Tongue (tissue), 2 donors: ENCODE results near the gene PPP1R1A. TPM values are rescaled to one million over a fixed set of nuclear protein-coding genes. Genes with fewer than 3 reads are reported as not detected.

Experiments
- DNase-seq: peaks from one replicate; pipeline ENCODE4 v3.0.0-alpha.2; 2015
- total RNA-seq: library from RNA; depleted of rRNA; stranded (reverse); fragments of >200 nt; gene quantifications from one replicate; pipeline ENCODE4 v1.2.3, GENCODE V29; 2014

PPP1R1A gene
- total RNA-seq, 1 donor from 2014 or later: 10.8 TPM

DNA sequence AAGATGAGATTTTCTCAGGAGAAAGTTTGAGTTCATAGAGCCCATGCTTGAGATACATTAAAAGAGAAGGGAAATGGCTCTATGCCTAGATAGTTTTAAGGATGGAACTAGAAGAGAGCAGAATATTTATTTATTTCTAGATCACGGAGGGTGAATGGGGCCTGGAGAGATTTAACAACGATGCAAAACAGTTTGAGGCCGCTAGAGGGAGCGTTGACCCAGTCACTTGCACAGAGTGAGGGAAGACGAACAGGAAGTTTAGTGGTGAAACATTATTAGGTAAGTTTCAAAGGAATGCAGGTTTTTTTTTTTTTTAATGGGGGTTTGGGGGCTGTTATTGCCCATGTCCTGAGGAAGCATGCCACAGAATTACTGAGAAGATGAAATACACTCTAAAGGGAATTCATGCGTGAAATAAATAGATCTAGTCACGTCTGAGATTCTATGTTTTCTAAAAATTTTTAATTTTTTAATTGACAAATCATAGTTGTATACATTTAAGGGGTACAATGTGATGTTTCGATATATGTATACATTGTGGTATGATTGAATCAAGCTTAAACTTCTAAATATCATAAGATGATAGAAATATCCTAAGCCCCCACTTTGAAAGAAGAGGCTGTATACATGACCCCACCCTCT, 14.8 kb upstream of the PPP1R1A start:
- peak; percentile 68 for DNase-seq

DNA sequence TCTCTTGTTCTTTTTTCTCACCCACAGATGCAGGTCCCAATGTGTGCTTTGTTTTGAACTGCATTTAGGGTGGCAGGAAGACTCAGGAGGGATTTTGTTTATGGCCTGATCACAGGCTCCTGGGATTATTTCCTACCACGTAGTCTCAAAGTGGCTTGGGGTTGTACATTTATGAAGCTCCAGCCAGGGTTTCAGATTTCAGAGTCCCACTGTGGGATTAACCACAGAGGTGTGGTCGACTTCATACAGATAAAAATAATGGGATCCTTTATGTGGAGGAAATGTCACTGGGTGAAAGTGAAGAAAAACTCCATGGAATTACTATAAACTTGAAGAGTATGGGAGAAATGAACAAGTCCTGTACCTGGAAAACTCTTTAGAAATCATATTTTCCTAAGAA, 14.2 kb upstream of the PPP1R1A start:
- DNase-seq: no peak

DNA sequence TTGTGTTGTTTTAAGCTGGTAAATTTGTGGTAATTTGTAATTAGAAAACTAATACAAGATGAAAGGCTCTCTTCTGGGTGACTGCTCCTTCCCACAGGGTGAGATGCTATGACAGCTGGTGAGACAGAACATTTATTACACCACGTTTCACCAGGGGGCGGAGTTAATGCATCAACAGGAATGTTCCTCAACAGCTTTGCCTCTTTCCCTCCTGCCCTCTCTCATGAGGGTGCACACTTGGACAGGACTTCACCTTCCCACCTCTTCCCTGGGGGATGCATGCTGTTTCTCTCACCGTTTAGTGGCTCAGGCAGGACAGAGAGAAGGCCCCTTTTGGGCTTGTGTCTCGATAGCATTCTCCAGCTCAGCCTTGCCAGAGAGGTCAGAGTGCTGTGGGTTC, 13.4 kb upstream of the PPP1R1A start:
- peak; percentile 41 for DNase-seq

DNA sequence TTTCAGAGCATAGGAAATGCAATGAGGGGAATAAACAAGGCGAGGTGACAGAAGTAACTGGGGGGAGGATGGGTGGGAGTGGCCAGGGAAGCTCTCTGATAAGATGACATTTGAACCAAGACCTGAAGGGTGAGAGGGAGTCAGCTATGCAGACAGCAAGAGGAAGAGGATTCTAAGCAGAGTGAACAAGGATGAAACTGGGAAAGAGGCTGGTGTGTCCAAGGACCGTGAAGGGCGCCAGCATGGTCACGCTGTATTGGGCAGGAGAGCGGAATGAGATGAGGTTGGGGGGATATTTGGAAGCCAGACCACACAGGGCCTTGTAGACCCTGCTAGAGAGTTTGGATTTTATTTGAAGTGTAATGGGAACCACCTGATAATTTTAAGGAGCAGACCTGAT, 10.5 kb upstream of the PPP1R1A start:
- no peak for DNase-seq

DNA sequence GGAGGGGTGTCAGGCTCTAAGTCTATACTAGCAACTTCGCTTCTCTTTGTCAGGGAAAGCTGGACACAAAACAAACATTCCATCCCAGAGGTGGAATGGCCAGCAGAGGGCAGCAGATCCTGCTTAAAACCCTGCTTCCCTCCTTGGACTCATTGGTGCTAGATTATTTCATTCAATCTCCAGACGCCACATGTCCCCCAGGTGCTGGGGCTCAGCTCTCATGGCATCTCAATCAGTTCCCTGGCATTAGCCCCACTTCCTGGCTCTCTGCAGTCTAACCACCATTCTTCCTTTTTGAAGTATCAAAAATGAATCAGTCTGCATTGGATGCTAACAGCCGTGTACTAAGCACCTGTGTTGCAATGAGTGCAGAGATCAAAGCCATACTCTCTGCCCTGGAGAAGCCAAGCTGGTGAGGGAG, 8.1 kb upstream of the PPP1R1A start:
- peak; percentile 86 for DNase-seq

DNA sequence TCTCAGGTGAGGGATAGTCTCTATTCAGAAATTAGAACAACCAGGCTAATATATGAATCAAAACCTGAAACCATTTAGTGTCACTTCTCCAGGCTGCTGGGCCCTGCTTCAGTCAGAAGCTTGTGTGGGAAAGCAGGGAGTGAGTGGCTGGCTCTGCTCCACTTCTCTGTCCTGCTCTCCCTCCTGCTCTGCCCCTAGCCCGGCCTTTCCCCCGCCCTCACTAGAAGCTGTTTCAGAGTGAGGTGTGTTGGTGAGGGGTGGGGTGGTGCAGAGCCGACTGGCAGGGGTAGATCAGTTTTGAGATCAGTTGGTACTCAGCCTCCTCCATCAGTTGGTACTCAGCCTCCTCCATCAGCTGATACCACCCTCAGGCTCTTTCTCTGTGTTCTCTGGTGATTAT, 7.0 kb upstream of the PPP1R1A start:
- no peak for DNase-seq

DNA sequence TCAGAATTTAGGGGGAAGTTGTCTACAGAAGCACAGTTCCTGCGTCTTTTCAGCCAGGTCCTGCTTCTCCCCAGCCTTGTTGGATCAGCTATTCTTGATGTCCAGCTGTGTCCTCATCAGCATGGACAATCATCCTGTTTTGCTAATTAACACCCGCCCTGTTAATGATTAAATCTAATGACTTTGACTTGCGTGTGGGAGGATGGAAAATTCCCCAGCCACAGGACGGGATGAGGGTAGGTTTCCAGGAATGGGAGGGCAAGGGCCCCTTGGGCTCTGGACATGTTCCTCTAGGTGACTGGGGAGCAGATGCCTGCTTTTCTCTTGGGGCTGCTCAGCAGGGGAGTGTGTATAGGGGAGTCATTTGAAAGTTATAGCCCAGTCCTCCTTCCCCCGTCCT, 5.3 kb upstream of the PPP1R1A start:
- DNase-seq: no peak

DNA sequence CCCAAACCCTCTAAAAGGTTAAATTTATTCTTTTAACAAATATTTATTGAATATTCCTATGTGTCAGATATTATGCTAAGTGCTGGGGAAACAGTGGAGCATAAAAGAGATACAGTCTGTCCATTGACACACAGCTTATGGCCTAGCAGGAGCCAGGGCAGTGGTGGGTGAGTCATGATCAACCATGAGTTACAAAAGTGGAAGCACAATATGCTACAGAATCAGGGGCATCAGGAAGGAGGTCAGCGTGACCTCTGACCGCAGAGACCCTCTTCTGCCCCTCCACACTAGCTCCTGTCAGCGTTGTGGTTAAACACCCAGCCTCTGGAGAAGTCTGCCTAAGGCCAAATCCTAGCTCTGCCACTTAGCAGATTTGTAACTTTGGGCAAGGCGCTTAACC, 4.7 kb upstream of the PPP1R1A start:
- no peak for DNase-seq

DNA sequence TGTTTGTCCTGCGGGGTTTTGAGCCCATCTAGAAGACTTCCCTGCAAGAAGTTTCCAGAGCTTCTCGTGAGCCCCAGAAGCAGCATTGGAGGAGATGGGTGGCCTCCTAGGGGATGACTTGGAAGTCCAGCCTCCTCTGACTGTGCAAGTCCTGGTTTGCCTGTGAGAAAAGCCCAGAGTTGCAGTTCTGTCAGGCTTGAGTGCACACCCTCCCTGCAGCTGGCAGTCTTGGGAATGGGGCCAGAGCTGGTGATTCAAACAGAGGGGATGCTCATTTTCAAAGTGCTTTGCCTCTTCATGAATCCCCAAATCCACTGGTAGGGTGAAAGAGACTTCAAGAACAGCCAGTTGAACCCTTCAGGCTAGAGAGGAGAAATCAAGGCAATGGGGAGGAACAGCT, 3.9 kb upstream of the PPP1R1A start:
- peak; percentile 68 for DNase-seq

DNA sequence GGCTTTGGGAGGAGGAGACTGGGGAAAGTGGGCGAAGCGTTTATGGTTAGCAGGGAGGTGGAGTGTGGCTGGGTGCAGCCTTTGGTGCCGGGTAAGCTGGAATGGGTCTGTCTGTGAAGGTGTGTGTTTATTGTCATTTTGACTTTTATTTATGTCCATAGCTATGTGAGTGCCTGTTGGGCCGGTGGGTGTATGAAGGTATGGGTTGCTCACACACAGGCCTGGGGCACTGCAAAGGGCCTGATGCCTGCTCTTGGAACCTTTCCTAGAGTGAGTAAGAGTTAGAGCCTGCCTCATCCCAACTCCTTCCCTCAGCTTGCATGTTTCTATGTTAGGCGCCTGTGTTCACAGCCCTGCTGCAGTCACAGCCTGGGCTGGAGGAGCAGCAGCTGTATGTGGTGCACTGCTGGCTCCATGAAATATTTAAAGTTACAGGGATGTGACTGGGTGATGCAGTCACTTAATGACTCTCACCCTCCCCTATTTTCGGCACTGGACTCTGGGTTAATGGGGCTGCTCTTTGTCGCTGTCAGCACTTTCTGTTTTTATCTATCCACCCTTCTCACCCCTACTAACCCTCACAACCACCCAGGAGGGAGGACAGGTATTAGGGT, 2.6 kb upstream of the PPP1R1A start:
- DNase-seq: peak; percentile 48

DNA sequence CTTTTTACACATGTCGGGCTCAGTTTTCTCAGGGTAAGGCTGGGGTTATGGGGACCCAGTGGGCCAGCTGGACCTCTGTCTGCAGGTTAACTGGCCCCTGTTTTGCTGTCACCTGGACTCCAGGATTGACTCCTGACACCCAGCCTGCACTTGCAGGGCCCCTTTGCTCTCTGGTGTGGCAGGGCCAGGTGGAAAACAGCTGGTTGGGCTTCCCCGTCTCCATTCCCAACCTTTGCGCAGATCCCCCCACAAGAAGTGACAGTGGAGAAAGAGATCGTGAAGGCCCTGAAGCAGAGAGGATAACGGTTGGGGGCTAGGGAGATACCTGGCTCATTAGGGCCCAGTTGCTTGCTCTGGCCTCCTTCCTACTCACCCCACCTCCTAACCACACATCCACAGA, 1.5 kb upstream of the PPP1R1A start:
- no peak for DNase-seq

DNA sequence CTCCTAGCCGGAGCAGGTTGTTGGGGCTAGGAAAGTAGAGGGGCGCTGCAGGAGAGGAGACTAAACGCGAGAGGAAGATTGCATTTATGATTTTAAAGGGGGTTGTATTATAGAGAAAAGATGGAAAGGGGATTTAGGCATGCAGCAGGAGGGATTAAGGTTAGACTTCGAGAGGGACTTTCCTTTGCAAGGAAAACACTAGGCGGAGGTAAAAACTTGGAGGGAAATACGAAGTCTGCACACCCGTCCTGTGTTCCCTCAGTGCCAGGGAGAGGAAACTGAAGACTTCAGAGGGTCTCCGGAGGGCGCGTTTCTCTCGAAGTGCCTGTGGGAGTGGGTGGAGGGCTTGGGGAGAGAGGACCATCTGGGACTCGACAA, 420 bp upstream of the PPP1R1A start:
- no peak for DNase-seq

DNA sequence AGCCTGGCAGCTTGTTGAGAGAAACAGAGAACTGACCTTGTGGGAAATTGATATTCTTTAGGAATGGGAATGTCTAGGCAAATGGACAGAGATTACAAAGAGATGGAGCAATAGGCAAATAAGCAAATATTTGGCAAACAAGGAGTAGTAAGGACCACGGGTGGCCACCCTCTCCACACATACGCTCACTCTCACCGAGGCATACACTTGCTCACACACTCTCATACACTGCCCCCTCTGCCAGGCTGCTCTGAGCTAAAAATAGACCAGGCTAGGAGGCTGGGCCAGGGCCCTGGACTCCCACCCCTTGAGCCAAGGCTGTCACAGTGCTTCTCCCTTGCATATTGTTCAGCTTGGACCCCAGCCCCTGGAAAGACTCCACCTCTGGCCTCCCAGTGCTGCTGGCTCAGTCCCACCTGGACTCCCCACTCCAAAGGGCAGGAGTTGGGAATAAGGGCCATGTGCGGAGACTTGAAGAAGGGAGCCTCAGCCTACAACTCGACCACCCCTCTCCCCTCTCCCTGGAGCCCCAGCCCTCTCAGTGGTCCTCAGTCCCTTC, 1.1 kb downstream of the PPP1R1A start:
- peak; percentile 77 for DNase-seq

DNA sequence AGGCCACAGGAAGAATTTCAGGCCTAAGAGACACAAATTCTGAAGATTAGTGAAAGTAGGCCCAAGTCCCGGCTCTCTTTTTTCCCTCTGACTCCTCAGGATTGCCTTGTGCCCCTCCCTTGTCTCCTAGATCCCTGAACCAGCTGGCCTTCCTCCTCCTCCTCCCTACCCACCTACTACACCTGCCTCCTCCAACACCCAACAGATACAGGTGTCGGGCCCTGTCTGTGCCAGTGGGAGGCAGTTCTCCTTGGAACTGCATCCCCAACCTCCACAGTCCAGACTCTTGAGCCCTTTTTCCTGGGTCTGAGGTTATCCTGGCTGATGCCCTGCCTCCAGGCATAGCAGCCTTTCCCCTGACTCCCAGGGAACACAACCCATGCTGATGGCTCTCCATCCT, 1.8 kb downstream of the PPP1R1A start:
- no peak for DNase-seq

DNA sequence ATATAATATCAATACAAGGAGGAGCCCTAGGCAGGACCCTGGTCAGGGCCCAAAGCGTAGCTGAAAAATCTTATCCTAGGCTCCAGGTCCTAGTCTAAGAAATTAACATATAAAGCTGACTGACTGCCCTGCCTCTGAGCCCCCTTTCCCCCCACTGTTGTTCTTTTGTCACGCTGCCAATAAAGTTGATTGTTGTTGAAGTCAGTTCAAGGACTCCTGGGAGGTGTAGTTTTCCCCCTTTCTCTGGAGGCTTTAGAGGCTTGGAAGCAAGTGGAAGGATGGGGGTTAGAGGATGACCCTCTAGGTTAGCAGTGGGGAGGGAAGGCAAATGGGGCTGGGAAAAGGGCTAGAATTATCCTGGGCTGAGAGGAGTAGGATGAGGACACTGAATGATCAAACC, 3.2 kb downstream of the PPP1R1A start:
- DNase-seq: no peak

DNA sequence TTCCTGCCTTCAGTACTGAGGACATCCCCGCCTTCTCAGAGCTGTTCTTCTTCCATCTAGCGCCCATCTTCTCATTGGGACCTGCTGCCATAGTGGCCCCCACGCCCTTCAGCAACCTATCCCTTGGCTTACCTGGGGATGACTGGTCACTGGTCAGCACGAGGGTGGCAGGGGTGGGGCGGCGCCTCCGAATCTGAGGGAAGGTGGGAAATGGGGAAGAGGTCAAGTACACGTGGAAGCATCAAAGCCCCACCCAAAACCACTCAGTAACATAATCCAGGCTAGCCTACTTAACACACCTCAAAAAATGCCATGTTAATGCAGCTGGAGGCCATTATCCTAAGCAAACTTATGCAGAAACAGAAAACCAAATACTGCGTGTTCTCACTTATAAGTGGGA, 4.3 kb downstream of the PPP1R1A start:
- DNase-seq: no peak

DNA sequence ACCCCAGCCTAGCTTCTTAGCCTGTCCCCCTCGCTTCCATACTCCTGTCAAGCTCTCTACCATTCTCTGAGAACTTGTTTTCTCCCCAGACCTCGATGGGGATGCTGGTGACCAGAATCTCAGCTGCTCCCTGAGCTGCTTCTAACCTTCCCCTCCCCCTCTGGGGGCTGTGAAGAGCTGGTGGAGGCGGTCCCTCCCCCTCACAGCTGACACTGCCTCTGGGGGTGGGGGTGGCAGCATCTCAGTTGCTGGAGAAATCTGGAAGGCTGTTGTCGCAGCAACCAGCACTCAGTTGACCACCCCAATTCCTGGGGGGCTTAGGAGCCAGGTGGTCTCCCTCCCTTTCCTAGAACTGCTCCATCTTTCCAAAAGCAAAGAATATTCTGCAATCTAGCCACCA, 4.7 kb downstream of the PPP1R1A start:
- no peak for DNase-seq

DNA sequence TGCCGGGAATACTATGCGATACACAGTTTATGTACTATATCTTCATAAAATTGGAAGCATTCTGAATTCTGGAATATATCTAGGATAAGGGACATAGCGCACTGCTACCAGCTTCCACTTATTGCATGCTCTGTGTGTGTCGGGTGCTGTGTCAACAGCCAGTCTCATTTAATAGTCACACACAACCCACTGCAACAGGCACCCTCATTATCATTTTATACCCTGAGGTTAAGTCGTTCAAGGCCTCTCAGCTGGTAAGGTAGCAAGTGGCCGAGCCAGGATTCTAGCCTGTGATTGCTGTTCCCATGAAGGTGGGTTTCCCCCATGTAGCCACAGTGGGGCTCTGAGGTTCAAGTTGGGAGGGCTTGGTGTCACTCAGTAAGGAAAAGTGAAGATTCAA, 7.0 kb downstream of the PPP1R1A start:
- DNase-seq: no peak

DNA sequence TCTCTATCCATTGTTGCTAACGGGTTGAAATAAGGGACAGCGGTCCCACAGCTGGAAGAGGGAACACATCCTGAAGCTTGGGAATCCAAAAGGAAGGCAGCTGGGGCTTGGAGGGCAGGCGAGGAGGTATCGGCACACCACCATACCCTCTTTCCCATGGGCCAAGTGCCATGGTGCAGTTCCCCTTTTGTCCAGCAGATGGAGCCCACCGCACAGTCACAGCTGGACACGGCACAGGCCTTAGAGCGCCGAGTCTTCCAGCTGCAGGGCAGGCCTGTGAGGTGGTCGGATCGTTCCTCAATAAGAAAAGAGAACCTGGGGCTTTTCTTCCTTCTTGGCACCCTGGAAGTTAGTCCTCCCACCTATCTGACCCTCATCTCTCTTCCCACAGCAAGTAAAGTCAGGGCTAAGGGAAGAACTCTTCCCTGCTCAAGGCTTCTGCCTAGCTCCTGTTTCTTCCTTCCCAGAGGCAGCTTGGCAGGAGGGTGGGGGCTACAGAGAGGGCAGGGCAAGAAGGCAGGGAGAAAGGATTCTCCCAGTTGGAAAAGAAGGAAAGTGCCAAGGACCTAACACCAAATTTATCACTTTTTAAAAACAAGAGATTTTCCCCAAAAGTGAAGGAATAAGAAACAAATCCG, 8.6 kb downstream of the PPP1R1A start:
- peak; percentile 95 for DNase-seq

DNA sequence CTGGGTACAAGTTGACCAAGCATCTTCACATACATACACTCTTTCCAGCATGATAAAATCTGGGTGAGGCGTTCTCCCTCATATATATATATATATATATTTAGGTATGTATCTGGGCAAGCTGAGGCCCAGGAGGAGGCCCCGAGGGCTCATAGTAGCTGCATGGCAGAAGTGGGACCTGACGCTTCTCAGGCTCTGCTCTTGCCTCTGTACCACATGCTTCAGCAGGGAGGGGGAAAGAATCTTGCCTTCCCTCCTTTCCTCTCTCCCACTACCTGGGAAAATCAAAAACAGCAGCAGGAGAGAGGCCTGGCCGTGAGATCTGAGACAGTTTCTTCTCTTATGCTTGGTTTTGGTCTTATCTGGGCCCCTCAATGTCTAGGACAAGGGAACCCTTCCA, 9.2 kb downstream of the PPP1R1A start:
- no peak for DNase-seq

DNA sequence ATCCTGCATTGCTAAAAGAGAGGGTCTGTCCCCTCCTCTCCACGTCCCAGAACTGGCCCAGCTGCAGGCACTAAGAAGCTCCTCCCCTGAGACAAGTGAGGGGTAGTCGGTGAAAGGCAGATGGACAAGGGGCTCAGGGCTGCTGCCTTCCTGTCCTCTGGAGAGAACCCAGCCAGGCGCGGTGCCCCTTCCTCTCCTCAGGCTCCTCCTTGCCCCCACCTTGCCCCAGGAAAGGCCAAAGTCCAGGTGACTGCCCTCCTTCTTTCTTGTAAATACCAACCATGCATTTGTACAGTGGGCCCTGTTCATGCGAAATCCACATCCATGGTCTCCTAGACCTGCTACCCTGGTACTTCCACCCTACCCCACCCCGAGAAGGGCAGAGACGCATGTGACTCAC, 9.7 kb downstream of the PPP1R1A start:
- no peak for DNase-seq

DNA sequence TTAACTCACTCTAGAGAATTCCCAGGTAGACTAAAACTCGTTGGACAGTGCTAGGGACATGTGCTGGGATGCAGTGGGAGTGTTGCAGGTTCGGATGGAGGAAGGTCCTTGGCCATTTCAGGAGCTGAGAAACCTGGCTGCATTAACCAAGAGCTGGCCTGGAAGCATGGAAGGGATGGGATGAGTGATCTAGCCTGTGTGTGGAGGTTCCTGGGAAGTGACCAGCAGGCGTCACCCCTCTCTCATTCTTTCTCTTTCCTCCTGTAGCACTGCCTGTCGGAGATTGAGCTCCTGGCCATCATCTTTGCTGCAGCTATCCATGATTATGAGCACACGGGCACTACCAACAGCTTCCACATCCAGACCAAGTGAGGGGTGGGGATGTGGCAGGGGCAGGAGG, 15.6 kb downstream of the PPP1R1A start:
- DNase-seq: no peak
